ENCODE data around the gene CCDC38. TPM values are rescaled to one million over a fixed set of nuclear protein-coding genes. Genes with fewer than 3 reads are reported as not detected.

Gene CCDC38
- total and polyA plus RNA-seq, 9 of the 15 experiments (the other 6 are each of a cell fraction or from before 2014, with no cell fraction given), result not detected

GRCh38 chr12:95890958-95891357 is 51.5 kb downstream of the CCDC38 start (continued):
- TF ChIP-seq CHD7 (IDR thresholded peaks at IDR 0.05; ENCODE audit: low read depth, low read length) (no peak), SIN3B (IDR thresholded peaks at IDR 0.05; ENCODE audit: low read depth) (no peak), ETV1 (tag; conservative IDR thresholded peaks at IDR 0.05; ENCODE audit: low read depth) (no peak), ATF6 (CRISPR knock-in tag; IDR thresholded peaks at IDR 0.05) (no peak)
